ENCODE measurements around the gene CPNE6. TPM values are rescaled to one million over a fixed set of nuclear protein-coding genes. Genes with fewer than 3 reads are reported as not detected.

CPNE6 gene
- total RNA-seq, 2 donors from 2014 or later = 1.8 to 8.8 TPM

GRCh38 chr14:24082411-24083080 lies 11.2 kb downstream of the CPNE6 start:
- H3K4me3 ChIP-seq = no peak overlapping the region
- no peak for DNase-seq (ENCODE audit: low spot score)
- H3K4me1 ChIP-seq (replicated peaks) = peaks cover 4% of the 10 kb centered on the region
- H3K27me3 ChIP-seq (replicated peaks; ENCODE audit: insufficient read depth) = no peaks in the 10 kb centered on the region
- TF ChIP-seq POLR2AphosphoS5 (IDR thresholded peaks at IDR 0.05) (no peak), POLR2A (IDR thresholded peaks at IDR 0.05) (no peak), CTCF (IDR thresholded peaks at IDR 0.05) (no peak)
- H3K27ac ChIP-seq = no peak overlapping the region
- H3K36me3 ChIP-seq = no peaks in the 10 kb centered on the region
- intact Hi-C loops (cut with DNase I) = no loop called here
- 91% methylated on average over 5 of the region's 5 CpGs for WGBS
- no peaks in the 10 kb centered on the region for H3K9me3 ChIP-seq

- Histone ChIP-seq H3K9me3 (no peaks in the 10 kb centered on the region), H3K4me1 (replicated peaks) (peaks cover 4% of the 10 kb centered on the region), H3K36me3 (no peaks in the 10 kb centered on the region), H3K4me3 (no peak overlapping the region), H3K27ac (no peak overlapping the region), H3K27me3 (replicated peaks; ENCODE audit: insufficient read depth) (no peaks in the 10 kb centered on the region)
- 90% methylated on average over 3 of the region's 3 CpGs for WGBS
- DNase-seq (ENCODE audit: low spot score) = no peak
- TF ChIP-seq POLR2A (IDR thresholded peaks at IDR 0.05) (no peak), POLR2AphosphoS5 (IDR thresholded peaks at IDR 0.05) (no peak), CTCF (IDR thresholded peaks at IDR 0.05) (no peak)
- intact Hi-C loops (cut with DNase I) = no loop called here
Observed at GRCh38 chr14:24083462-24083861, 12.1 kb downstream of the CPNE6 start.

GRCh38 chr14:24084440-24084839 lies 13.1 kb downstream of the CPNE6 start:
- TF ChIP-seq POLR2AphosphoS5 (IDR thresholded peaks at IDR 0.05) = no peak
- TF ChIP-seq CTCF (IDR thresholded peaks at IDR 0.05) = no peak
- TF ChIP-seq POLR2A (IDR thresholded peaks at IDR 0.05) = no peak
- Histone ChIP-seq H3K27ac (no peak overlapping the region), H3K27me3 (replicated peaks; ENCODE audit: insufficient read depth) (no peaks in the 10 kb centered on the region), H3K36me3 (no peaks in the 10 kb centered on the region), H3K9me3 (no peaks in the 10 kb centered on the region), H3K4me3 (no peak overlapping the region), H3K4me1 (replicated peaks) (peaks cover 4% of the 10 kb centered on the region)
- intact Hi-C loops (cut with DNase I) = no loop called here
- DNase-seq (ENCODE audit: low spot score) = no peak
- 100% methylated on average over 2 of the region's 2 CpGs for WGBS

GRCh38 chr14:24085215-24085614 lies 13.9 kb downstream of the CPNE6 start:
- no peak overlapping the region for H3K27ac ChIP-seq
- no peak overlapping the region for H3K4me3 ChIP-seq
- intact Hi-C loops (cut with DNase I) = no loop called here
- WGBS = 95% methylated on average over 3 of the region's 3 CpGs
- no peaks in the 10 kb centered on the region for H3K36me3 ChIP-seq
- no peaks in the 10 kb centered on the region for H3K27me3 ChIP-seq (replicated peaks; ENCODE audit: insufficient read depth)
- DNase-seq (ENCODE audit: low spot score) = no peak
- TF ChIP-seq POLR2A (IDR thresholded peaks at IDR 0.05) (no peak), POLR2AphosphoS5 (IDR thresholded peaks at IDR 0.05) (no peak), CTCF (IDR thresholded peaks at IDR 0.05) (no peak)
- H3K4me1 ChIP-seq (replicated peaks) = peaks cover 4% of the 10 kb centered on the region
- no peaks in the 10 kb centered on the region for H3K9me3 ChIP-seq
